Nephron (organoid): Measurements from ENCODE around the gene IFNLR1.

ENCODE experiments used
- H3K27ac Mint-ChIP-seq, 3 experiments: 2 replicates each; pipeline ENCODE4 v1.8.0; 2020; ENCODE audit warnings: mixed read lengths in 3 of 3, mild to moderate bottlenecking in 2 of 3, moderate library complexity in 1 of 3
- H3K27me3 Mint-ChIP-seq: 2 replicates; pipeline ENCODE4 v1.8.0; 2021; ENCODE audit warnings: low read depth, mild to moderate bottlenecking, moderate library complexity, mixed read lengths
- H3K36me3 Mint-ChIP-seq: 2 replicates; pipeline ENCODE4 v1.8.0; 2020; ENCODE audit warnings: low read depth, mixed read lengths
- H3K4me1 Mint-ChIP-seq: 2 replicates; pipeline ENCODE4 v1.8.0; 2020; ENCODE audit warnings: mixed read lengths
- H3K4me3 Mint-ChIP-seq, 3 experiments: 2 replicates each; pipeline ENCODE4 v1.8.0; 2020; ENCODE audit warnings: mild to moderate bottlenecking in 3 of 3, mixed read lengths in 3 of 3, moderate library complexity in 2 of 3
- H3K9me3 Mint-ChIP-seq: 2 replicates; pipeline ENCODE4 v1.8.0; 2020; ENCODE audit warnings: mixed read lengths
- CTCF ChIP-seq, 3 experiments: fragments of 200-600 bp; sonication (generic); IDR thresholded peaks; one replicate each; pipeline ENCODE4 v1.5.0; 2021; ENCODE audit warnings: antibody characterized with exemption in 3 of 3; ENCODE audit not compliant: unreplicated experiment in 3 of 3

Gene IFNLR1

GRCh38 chr1:24149866-24150233, 37.2 kb downstream of the IFNLR1 start:
- no peak for TF ChIP-seq CTCF (IDR thresholded peaks at IDR 0.05; ENCODE audit: unreplicated experiment in 3 of 3)
- H3K27ac Mint-ChIP-seq = no peak overlapping the region
- no peaks in the 10 kb centered on the region for H3K9me3 Mint-ChIP-seq
- peaks cover 16% of the 10 kb centered on the region for H3K4me1 Mint-ChIP-seq
- peak overlapping the region in 1 of 3 experiments; percentile 68 for H3K4me3 Mint-ChIP-seq
- peaks cover 38% of the 10 kb centered on the region for H3K27me3 Mint-ChIP-seq
- no peaks in the 10 kb centered on the region for H3K36me3 Mint-ChIP-seq

DNA sequence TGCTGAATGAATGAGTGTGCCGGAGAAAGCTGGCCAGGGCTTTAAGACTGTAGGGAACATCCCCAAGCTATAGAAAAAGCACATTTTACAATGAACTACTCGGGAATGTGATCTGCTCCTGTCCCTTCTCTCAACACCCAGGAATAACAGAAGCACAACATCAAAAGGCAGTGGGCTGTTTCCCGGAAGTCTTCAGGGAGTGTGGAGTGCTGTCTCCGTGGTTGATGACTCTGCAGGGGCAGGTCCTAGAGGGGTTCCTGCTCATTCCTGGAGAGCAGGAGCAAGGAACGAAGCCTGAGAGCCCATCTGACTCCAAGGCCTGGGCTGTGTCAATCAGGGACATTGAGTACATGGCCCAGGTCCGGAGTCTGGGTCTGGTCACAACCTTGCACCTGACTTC, 39.3 kb downstream of the IFNLR1 start:
- Mint-ChIP-seq H3K4me1 (peaks cover 16% of the 10 kb centered on the region), H3K27me3 (peaks cover 49% of the 10 kb centered on the region), H3K9me3 (no peaks in the 10 kb centered on the region), H3K36me3 (no peaks in the 10 kb centered on the region), H3K27ac (no peak overlapping the region), H3K4me3 (no peak overlapping the region)
- no peak for TF ChIP-seq CTCF (IDR thresholded peaks at IDR 0.05; ENCODE audit: unreplicated experiment in 3 of 3)

DNA sequence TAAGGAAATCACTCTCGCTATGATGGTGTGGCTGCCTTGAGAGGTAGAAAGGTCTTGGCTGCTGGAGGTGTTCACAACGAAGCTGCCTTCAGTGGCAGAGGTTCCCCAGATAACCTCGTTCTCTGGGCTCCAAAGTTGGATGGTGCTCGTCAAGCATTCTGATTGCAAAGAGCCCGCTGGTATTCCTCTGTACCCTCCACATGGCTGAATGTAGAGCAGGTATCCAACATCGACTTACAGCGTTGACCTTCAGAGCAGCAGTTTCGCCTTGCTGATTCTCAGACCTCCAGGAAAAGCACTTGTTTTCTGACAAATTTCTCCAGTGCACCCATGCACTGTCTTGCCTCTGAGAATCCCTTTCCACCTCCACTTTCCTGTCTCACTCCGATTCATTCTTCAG, 39.9 kb downstream of the IFNLR1 start:
- Mint-ChIP-seq H3K27ac (no peak overlapping the region), H3K4me3 (no peak overlapping the region), H3K4me1 (peaks cover 16% of the 10 kb centered on the region), H3K9me3 (no peaks in the 10 kb centered on the region), H3K36me3 (no peaks in the 10 kb centered on the region), H3K27me3 (peaks cover 44% of the 10 kb centered on the region)
- no peak for TF ChIP-seq CTCF (IDR thresholded peaks at IDR 0.05; ENCODE audit: unreplicated experiment in 3 of 3)

- Mint-ChIP-seq H3K4me1 (no peaks in the 10 kb centered on the region), H3K9me3 (no peaks in the 10 kb centered on the region), H3K36me3 (no peaks in the 10 kb centered on the region), H3K4me3 (no peak within 1 kb of the TSS), H3K27me3 (peaks cover 15% of the 10 kb centered on the region), H3K27ac (no peak within 1 kb of the TSS)
- no peak for TF ChIP-seq CTCF (IDR thresholded peaks at IDR 0.05; ENCODE audit: unreplicated experiment in 3 of 3)
These were observed 44.2 kb downstream of the IFNLR1 start, which contains the start of gene IL22RA1 for GRCh38 chr1:24142546-24143534. Gene IL22RA1, minus strand, starts transcription at chr1:24143140. Its CDS starts 58 bp downstream, at chr1:24143082.

DNA sequence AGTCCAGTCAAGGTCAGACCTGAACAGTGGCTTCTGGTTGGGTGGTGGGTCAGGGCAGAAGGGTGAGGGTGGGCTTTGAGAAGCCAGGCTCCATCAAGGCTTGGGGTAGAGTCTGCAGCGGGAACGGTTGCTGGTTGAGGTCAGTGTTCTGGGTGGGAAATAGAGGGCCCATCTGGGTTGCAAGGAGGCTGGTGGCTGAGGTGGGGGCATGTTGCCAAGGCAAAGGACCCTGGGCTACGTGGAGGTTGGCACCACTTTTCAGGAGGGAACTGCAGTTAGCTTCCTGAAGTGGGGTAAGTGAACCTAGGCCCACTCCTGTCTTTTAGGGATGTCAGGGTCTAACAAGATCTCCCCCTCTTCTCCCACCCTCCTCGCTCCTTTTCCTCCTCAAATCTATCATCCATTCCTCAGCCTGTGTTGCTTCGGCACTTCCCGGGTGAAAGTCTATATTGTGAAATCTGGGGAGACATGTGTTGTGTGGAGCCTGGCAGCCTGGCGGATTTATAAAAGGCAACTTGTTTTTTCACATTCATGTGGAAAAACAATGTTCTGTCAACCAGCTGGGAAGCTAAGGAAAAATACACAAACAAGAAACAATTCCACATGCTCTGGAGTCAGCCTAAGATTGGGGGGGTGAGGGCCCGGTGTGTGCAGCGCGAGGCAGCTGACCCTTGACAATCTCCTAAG, 45.6 kb downstream of the IFNLR1 start:
- Mint-ChIP-seq H3K4me3 (no peak overlapping the region), H3K4me1 (no peaks in the 10 kb centered on the region), H3K27ac (no peak overlapping the region)

More for the DNA sequence above, 45.6 kb downstream of the IFNLR1 start:
- no peaks in the 10 kb centered on the region for H3K36me3 Mint-ChIP-seq
- TF ChIP-seq CTCF (IDR thresholded peaks at IDR 0.05; ENCODE audit: unreplicated experiment in 3 of 3) = no peak
- H3K27me3 Mint-ChIP-seq = peaks cover 16% of the 10 kb centered on the region
- no peaks in the 10 kb centered on the region for H3K9me3 Mint-ChIP-seq
